ENCODE data around the gene LRRC15. TPM values are rescaled to one million over a fixed set of nuclear protein-coding genes. Genes with fewer than 3 reads are reported as not detected.

LRRC15 gene
- total and polyA plus RNA-seq, 3 experiments from 2014 or later: not detected

GRCh38 chr3:194354315-194354714 is 15.2 kb downstream of the LRRC15 start:
- Mint-ChIP-seq H3K4me3 (no peak overlapping the region), H3K4me1 (no peaks in the 10 kb centered on the region), H3K27ac (no peak overlapping the region), H3K27me3 (peaks cover 10 to 15% of the 10 kb centered on the region in 2 donors), H3K9me3 (no peaks in the 10 kb centered on the region), H3K36me3 (no peaks in the 10 kb centered on the region)
- DNase-seq: no peak
- Histone ChIP-seq H3K9me3 (ENCODE audit: low read length) (no peaks in the 10 kb centered on the region), H3K4me3 (ENCODE audit: low read length) (no peak overlapping the region), H3K36me3 (ENCODE audit: insufficient read depth, low read length) (no peaks in the 10 kb centered on the region), H3K4me1 (ENCODE audit: insufficient read depth, low read length) (no peaks in the 10 kb centered on the region), H3K27me3 (ENCODE audit: insufficient read depth, low read length, poor library complexity, severe bottlenecking) (no peaks in the 10 kb centered on the region), H3K27ac (ENCODE audit: low read depth, low read length) (no peak overlapping the region)
- CTCF ChIA-PET: no interaction called here
- POLR2A ChIA-PET: no interaction called here

- no peaks in the 10 kb centered on the region for H3K36me3 ChIP-seq (ENCODE audit: insufficient read depth, low read length)
- CTCF ChIA-PET: no interaction called here
- peaks cover 8 to 13% of the 10 kb centered on the region in 2 donors for H3K27me3 Mint-ChIP-seq
- H3K9me3 ChIP-seq (ENCODE audit: low read length): no peaks in the 10 kb centered on the region
- no peaks in the 10 kb centered on the region for H3K4me1 Mint-ChIP-seq
- H3K9me3 Mint-ChIP-seq: no peaks in the 10 kb centered on the region
- H3K27ac ChIP-seq (ENCODE audit: low read depth, low read length): no peak overlapping the region
- H3K4me1 ChIP-seq (ENCODE audit: insufficient read depth, low read length): no peaks in the 10 kb centered on the region
- H3K27ac Mint-ChIP-seq: no peak overlapping the region
- no peak overlapping the region for H3K4me3 Mint-ChIP-seq
- POLR2A ChIA-PET: no interaction called here
- DNase-seq: no peak
- no peaks in the 10 kb centered on the region for H3K36me3 Mint-ChIP-seq
- no peaks in the 10 kb centered on the region for H3K27me3 ChIP-seq (ENCODE audit: insufficient read depth, low read length, poor library complexity, severe bottlenecking)
- no peak overlapping the region for H3K4me3 ChIP-seq (ENCODE audit: low read length)
These were observed 16.8 kb downstream of the LRRC15 start for GRCh38 chr3:194352667-194353246.

- Mint-ChIP-seq H3K27me3 (peaks cover 7 to 10% of the 10 kb centered on the region in 2 donors), H3K4me3 (no peak overlapping the region), H3K36me3 (no peaks in the 10 kb centered on the region), H3K4me1 (no peaks in the 10 kb centered on the region), H3K27ac (no peak overlapping the region), H3K9me3 (no peaks in the 10 kb centered on the region)
- no peaks in the 10 kb centered on the region for H3K36me3 ChIP-seq (ENCODE audit: insufficient read depth, low read length)
- CTCF ChIA-PET: no interaction called here
- POLR2A ChIA-PET: no interaction called here
- no peaks in the 10 kb centered on the region for H3K27me3 ChIP-seq (ENCODE audit: insufficient read depth, low read length, poor library complexity, severe bottlenecking)
- H3K27ac ChIP-seq (ENCODE audit: low read depth, low read length): no peak overlapping the region
- no peak overlapping the region for H3K4me3 ChIP-seq (ENCODE audit: low read length)
- H3K9me3 ChIP-seq (ENCODE audit: low read length): no peaks in the 10 kb centered on the region
- no peaks in the 10 kb centered on the region for H3K4me1 ChIP-seq (ENCODE audit: insufficient read depth, low read length)
- no peak for DNase-seq
These were observed 17.5 kb downstream of the LRRC15 start for GRCh38 chr3:194351952-194352536.

- CTCF ChIA-PET: interaction anchor here (1.2 kb wide), 1 partner anchor 9 kb away, joined by 3 read pairs; no protein-coding TSS in a partner anchor
- no peaks in the 10 kb centered on the region for H3K4me1 Mint-ChIP-seq
These were observed 18.4 kb downstream of the LRRC15 start, which contains the start of gene CPN2 for GRCh38 chr3:194351080-194351672. TSS of gene CPN2 (minus strand) at chr3:194351328. CDS start at chr3:194342702, 8,626 bp downstream.

GRCh38 chr3:194350726-194351071 is 18.8 kb downstream of the LRRC15 start:
- Histone ChIP-seq H3K27me3 (ENCODE audit: insufficient read depth, low read length, poor library complexity, severe bottlenecking) (no peaks in the 10 kb centered on the region), H3K27ac (ENCODE audit: low read depth, low read length) (no peak overlapping the region), H3K4me1 (ENCODE audit: insufficient read depth, low read length) (no peaks in the 10 kb centered on the region), H3K36me3 (ENCODE audit: insufficient read depth, low read length) (no peaks in the 10 kb centered on the region), H3K4me3 (ENCODE audit: low read length) (no peak overlapping the region), H3K9me3 (ENCODE audit: low read length) (no peaks in the 10 kb centered on the region)
- ChIA-PET POLR2A (no interaction called here), CTCF (interaction anchor here (1.2 kb wide), 1 partner anchor 8 kb away, joined by 3 read pairs; no protein-coding TSS in a partner anchor)
- DNase-seq: no peak
- H3K9me3 Mint-ChIP-seq: no peaks in the 10 kb centered on the region
- peaks cover 4 to 11% of the 10 kb centered on the region in 2 donors for H3K27me3 Mint-ChIP-seq
- H3K36me3 Mint-ChIP-seq: no peaks in the 10 kb centered on the region
- no peak overlapping the region for H3K27ac Mint-ChIP-seq
- H3K4me3 Mint-ChIP-seq: no peak overlapping the region
- no peaks in the 10 kb centered on the region for H3K4me1 Mint-ChIP-seq

More at GRCh38 chr3:194351080-194351672, 18.4 kb downstream of the LRRC15 start, which contains the start of gene CPN2:
- H3K27ac ChIP-seq (ENCODE audit: low read depth, low read length): no peak within 1 kb of the TSS
- no peak within 1 kb of the TSS for H3K4me3 ChIP-seq (ENCODE audit: low read length)
- Mint-ChIP-seq H3K27ac (no peak within 1 kb of the TSS), H3K4me3 (no peak within 1 kb of the TSS), H3K9me3 (no peaks in the 10 kb centered on the region), H3K36me3 (no peaks in the 10 kb centered on the region), H3K27me3 (peaks cover 8% of the 10 kb centered on the region in 2 donors)
- H3K27me3 ChIP-seq (ENCODE audit: insufficient read depth, low read length, poor library complexity, severe bottlenecking): no peaks in the 10 kb centered on the region
- H3K36me3 ChIP-seq (ENCODE audit: insufficient read depth, low read length): no peaks in the 10 kb centered on the region
- H3K9me3 ChIP-seq (ENCODE audit: low read length): no peaks in the 10 kb centered on the region
- H3K4me1 ChIP-seq (ENCODE audit: insufficient read depth, low read length): no peaks in the 10 kb centered on the region
- POLR2A ChIA-PET: no interaction called here
- DNase-seq: no peak

GRCh38 chr3:194348354-194348753 is 21.2 kb downstream of the LRRC15 start:
- Mint-ChIP-seq H3K4me1 (no peaks in the 10 kb centered on the region), H3K27ac (no peak overlapping the region)
- CTCF ChIA-PET: interaction anchor here (1.1 kb wide), 1 partner anchor 15 kb away, joined by 3 read pairs; no protein-coding TSS in a partner anchor

GRCh38 chr3:194346621-194347020 is 22.9 kb downstream of the LRRC15 start:
- H3K27me3 Mint-ChIP-seq: peaks cover 3 to 28% of the 10 kb centered on the region in 2 donors
- no peaks in the 10 kb centered on the region for H3K36me3 ChIP-seq (ENCODE audit: insufficient read depth, low read length)
- no peak for DNase-seq

More at GRCh38 chr3:194348354-194348753, 21.2 kb downstream of the LRRC15 start:
- H3K4me1 ChIP-seq (ENCODE audit: insufficient read depth, low read length): no peaks in the 10 kb centered on the region
- Mint-ChIP-seq H3K36me3 (no peaks in the 10 kb centered on the region), H3K27me3 (peaks cover 3 to 17% of the 10 kb centered on the region in 2 donors), H3K4me3 (no peak overlapping the region), H3K9me3 (no peaks in the 10 kb centered on the region)
- no peaks in the 10 kb centered on the region for H3K27me3 ChIP-seq (ENCODE audit: insufficient read depth, low read length, poor library complexity, severe bottlenecking)
- no peak overlapping the region for H3K27ac ChIP-seq (ENCODE audit: low read depth, low read length)
- H3K9me3 ChIP-seq (ENCODE audit: low read length): no peaks in the 10 kb centered on the region
- POLR2A ChIA-PET: no interaction called here
- no peak overlapping the region for H3K4me3 ChIP-seq (ENCODE audit: low read length)
- DNase-seq: no peak
- H3K36me3 ChIP-seq (ENCODE audit: insufficient read depth, low read length): no peaks in the 10 kb centered on the region

GRCh38 chr3:194346035-194346434 is 23.5 kb downstream of the LRRC15 start:
- H3K27ac ChIP-seq (ENCODE audit: low read depth, low read length): no peak overlapping the region
- no peaks in the 10 kb centered on the region for H3K36me3 ChIP-seq (ENCODE audit: insufficient read depth, low read length)
- CTCF ChIA-PET: interaction anchor here (1.2 to 5.9 kb wide), 4 partner anchors 10 to 15 kb away, joined by 3 to 83 read pairs (median 6); no protein-coding TSS in a partner anchor
- H3K4me3 Mint-ChIP-seq: no peak overlapping the region
- no peaks in the 10 kb centered on the region for H3K4me1 ChIP-seq (ENCODE audit: insufficient read depth, low read length)
- no peaks in the 10 kb centered on the region for H3K36me3 Mint-ChIP-seq
- H3K4me1 Mint-ChIP-seq: no peaks in the 10 kb centered on the region
- no peak for DNase-seq
- no peaks in the 10 kb centered on the region for H3K9me3 ChIP-seq (ENCODE audit: low read length)
- no peak overlapping the region for H3K27ac Mint-ChIP-seq
- H3K27me3 ChIP-seq (ENCODE audit: insufficient read depth, low read length, poor library complexity, severe bottlenecking): no peaks in the 10 kb centered on the region
- POLR2A ChIA-PET: no interaction called here
- peaks cover 3 to 31% of the 10 kb centered on the region in 2 donors for H3K27me3 Mint-ChIP-seq
- H3K4me3 ChIP-seq (ENCODE audit: low read length): no peak overlapping the region
- no peaks in the 10 kb centered on the region for H3K9me3 Mint-ChIP-seq

More at GRCh38 chr3:194346621-194347020, 22.9 kb downstream of the LRRC15 start:
- no peaks in the 10 kb centered on the region for H3K9me3 Mint-ChIP-seq
- Histone ChIP-seq H3K27me3 (ENCODE audit: insufficient read depth, low read length, poor library complexity, severe bottlenecking) (no peaks in the 10 kb centered on the region), H3K4me3 (ENCODE audit: low read length) (no peak overlapping the region), H3K9me3 (ENCODE audit: low read length) (no peaks in the 10 kb centered on the region), H3K4me1 (ENCODE audit: insufficient read depth, low read length) (no peaks in the 10 kb centered on the region), H3K27ac (ENCODE audit: low read depth, low read length) (no peak overlapping the region)
- ChIA-PET CTCF (interaction anchor here (1.4 to 5.9 kb wide), 2 partner anchors 11 to 15 kb away, joined by 3 to 83 read pairs; no protein-coding TSS in a partner anchor), POLR2A (interaction anchor here (0.7 kb wide), 1 partner anchor 196 kb away, joined by 3 read pairs; no protein-coding TSS in a partner anchor)
- H3K4me1 Mint-ChIP-seq: no peaks in the 10 kb centered on the region
- H3K36me3 Mint-ChIP-seq: no peaks in the 10 kb centered on the region
- no peak overlapping the region for H3K27ac Mint-ChIP-seq
- H3K4me3 Mint-ChIP-seq: no peak overlapping the region
